Stimulated activated CD4-positive, alpha-beta T cell treated with anti-CD3 and anti-CD28 coated beads, Interleukin-2, amount 100 ng/mL, for 48 hours (primary cell): ENCODE data around the gene WNT4.

Source experiments
- DNase-seq, 2 donors: peaks; one replicate each; pipeline ENCODE4 v3.0.0-alpha.2; 2020

Gene WNT4

GRCh38 chr1:22143065-22144033 is at the start of gene WNT4:
Gene WNT4 (minus strand): TSS chr1:22143097. CDS start chr1:22142922, 175 bp downstream.
- DNase-seq, result no peak

DNA sequence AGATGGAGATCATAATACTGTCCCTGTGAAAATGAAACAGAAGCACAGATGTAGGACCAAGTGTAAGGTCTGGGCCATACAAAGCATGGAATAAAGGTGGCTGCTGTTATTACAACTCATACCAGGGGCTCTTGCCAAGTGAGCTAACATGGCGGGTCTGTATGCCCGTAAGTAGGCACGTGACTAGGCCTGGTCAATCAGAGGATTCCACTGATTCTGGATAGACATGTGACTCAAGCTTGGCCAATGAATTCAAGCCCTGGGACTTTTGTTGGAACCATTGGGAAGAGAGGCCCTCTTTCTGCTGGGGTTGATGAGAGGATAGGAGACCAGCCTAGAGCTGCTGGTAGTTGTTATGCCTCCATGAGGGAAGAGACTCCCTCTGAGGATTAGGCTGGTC is 47.8 kb upstream of the WNT4 start:
- no peak for DNase-seq

DNA sequence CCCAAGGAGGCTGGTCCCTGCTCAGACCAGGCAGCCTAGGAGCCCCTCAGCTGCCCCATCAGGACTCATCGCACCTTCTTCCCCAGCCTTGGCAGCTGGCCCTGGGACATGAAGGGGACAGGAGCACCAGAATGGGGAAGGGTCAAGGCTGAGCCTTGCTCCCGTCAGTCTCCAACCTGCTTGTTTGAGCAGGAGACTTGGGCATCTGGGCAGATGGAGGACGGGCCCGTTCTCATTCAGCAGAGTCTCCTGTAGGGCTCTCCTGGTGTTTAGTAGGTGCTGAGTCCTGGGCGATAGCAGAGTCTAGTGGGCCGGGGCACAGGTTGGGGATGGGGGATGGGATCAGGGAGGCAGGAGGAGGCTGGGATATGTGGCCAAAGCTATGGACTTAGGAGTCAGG is 47.4 kb upstream of the WNT4 start:
- DNase-seq, result no peak

- no peak for DNase-seq
These were observed 46.7 kb upstream of the WNT4 start for GRCh38 chr1:22189619-22190018.

DNA sequence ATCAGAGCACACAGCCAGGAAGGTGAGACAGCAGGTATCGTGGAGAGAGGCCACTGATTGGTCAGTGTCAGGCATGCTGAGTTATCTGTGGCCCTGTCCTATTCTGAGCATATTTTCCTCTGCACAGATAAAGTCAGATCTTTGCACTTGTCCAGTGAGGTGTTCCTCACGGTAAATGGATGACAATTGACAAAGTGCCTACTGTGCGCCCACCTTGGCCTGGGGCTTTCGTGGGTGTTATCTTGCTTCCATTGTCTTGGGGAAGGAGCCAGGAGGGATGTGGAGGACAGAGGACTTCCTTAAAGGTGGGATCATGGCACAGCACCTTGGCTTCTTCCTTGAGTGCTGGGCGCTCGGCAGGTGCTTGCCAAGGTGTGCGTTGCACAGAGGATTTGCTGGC is 46.0 kb upstream of the WNT4 start:
- DNase-seq, result no peak

- DNase-seq, result no peak
These were observed 45.5 kb upstream of the WNT4 start for GRCh38 chr1:22188436-22188835.

DNA sequence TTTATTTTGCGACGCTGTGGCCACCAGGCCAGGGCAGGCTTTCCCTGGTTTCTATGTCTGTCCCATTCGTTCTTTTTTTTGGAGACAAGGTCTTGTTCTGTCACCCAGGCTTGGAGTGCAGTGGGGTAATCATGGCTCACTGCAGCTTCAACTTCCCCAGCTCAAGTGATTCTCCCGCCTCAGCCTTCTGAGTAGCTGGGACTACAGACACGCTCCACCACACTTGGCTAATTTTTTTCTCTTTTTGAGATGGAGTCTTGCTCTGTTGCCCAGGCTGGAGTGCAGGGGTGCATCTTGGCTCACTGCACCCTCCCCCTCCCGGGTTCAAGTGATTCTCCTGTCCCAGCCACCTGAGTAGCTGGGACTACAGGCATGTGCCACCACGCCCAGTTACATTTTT is 43.4 kb upstream of the WNT4 start:
- DNase-seq, result no peak

- no peak for DNase-seq
These were observed 42.2 kb upstream of the WNT4 start for GRCh38 chr1:22184892-22185612.

GRCh38 chr1:22184454-22184853 is 41.6 kb upstream of the WNT4 start:
- no peak for DNase-seq

GRCh38 chr1:22182715-22183114 is 39.8 kb upstream of the WNT4 start:
- no peak for DNase-seq

- DNase-seq, result no peak
These were observed 36.4 kb upstream of the WNT4 start for GRCh38 chr1:22179197-22179803.

- DNase-seq, result no peak
These were observed 34.6 kb upstream of the WNT4 start for GRCh38 chr1:22177354-22178003.

DNA sequence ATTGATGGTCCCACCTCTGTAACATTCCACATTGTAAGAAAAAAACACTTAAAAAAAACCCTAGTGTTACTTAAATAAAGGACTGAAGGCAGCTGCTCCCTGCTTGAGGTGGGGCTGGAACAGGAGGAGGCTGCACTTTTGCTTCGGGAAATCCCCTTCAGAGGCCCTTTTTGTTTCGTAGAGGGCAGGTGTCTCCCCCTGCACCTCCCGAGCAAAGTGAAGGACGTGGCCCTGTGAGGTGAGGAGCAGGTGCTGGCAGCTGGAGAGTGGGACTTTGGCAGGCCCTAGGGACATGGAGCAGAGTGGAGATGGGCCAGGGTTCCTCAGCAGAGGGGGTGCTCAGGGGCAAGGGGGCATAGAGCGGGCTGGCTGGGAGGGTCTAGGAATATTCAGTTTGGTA is 33.4 kb upstream of the WNT4 start:
- DNase-seq, result peak in 1 of 2 donors; percentile 15

- DNase-seq, result no peak
These were observed 31.7 kb upstream of the WNT4 start for GRCh38 chr1:22174446-22175220.

DNA sequence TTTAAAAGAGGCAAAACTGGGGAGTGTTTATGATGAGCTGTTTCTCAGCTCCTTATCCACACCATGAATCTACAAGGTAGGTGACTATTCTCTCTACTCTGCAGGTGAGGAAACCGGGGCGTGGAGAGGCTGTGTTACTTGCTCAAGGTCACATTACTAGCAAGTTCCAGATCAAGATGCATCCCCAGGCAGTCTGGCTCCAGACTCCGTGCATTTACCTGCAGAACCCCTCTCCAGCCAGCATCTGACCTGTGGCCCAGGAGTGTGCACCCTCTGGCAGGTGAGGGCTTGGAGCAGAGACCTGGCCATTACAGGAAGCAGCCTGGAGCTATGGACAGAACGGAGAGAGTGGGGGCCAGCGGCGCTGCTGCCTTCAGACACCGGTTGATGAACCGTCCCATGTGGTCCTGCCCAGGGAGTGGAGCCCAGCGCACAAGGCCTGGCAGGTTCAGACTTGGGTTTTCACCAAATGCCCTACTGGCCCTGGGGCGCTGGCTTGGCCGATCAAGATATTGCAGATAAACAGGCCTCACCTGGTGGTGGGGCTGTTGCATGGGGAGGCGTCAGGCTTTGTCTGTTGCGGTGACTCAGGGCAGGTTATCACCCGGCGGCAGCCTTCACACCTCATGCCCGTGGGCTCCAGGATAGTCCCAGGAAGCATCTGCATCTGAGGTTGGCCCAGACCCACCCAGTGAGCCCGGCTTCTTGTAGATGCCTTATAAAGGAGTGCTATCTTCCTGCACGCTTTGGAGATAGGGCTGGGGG is 29.2 kb upstream of the WNT4 start:
- DNase-seq, result no peak

DNA sequence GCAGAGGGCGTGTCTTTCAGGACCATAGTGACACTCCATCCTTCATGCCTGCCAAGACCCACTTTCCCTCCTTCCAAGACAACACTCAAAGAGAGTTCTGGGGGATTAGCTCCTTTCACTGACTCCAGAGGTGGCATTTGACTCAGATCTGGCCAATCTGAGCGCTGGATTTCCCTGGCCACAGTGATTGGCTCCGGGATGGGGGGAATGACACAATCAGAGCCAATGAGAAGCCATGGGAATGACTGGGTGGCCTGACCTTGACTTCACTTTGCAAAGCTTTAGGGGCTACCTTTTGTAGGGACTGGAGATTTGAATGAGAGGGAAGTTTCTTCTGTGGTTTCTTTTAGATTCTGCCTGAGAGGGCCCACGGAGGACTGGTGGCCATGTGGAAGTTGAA is 26.9 kb upstream of the WNT4 start:
- no peak for DNase-seq

GRCh38 chr1:22168412-22168973 is 25.6 kb upstream of the WNT4 start:
- DNase-seq, result no peak

DNA sequence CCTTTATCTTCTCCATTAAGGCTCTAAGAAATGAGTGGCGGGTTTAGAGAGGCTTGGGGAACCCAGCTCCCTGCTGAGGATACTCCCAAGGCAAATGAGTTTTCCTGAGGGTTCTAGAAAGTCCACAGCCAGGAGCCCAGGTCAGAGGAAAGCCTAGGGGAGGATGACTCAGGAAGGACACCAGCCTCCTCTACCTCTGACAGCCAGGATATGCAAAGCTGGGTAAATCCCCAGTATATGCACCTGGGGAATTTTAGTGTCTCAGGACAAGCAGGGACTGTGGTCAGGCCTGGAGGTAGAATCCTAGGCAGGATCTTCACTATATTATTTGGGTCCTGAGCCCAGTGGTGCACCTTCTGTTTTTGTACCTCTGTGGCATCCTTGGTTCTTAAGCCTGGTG is 23.5 kb upstream of the WNT4 start:
- no peak for DNase-seq

DNA sequence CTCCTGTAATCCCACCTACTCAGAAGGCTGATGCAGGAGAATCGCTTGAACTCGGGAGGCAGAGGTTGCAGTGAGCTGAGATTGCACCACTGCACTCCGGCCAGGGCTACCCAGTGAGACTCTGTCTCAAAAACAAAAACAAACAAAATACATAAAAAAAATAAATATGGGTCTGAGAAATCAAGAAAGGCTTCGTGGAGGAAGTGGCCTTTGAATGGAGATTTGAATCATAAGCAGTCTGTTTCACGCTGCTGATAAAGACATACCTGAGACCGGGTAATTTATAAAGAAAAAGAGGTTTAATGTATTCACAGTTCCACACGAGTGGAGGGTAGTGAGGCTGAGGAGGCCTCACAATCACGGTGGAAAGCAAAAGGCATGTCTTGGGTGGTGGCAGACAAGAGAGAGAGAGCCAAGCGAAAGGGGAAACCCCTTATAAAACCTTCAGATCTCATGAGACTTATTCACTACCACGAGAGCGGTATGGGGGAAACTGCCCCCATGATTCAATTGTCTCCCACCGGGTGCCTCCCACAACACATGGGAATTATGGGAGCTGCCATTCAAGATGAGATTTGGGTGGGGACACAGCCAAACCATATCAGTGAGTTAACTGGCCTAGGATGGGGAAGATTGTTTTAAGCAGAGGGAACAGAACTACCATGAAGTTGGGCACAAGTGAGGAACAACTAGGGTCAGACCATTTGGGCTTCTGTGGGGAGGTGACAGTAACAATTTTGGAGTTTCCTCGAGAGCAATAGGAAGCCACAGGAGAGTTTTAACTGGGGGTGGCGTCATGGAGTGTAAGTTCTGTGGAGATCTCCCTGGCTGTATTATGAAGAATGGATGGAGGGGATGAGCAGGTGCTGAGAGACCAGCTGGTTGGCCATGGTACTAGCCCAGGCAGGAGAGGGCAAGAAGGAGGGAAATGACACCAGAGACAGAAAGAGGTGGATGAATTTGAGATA is 22.2 kb upstream of the WNT4 start:
- no peak for DNase-seq

GRCh38 chr1:22163564-22163963 is 20.7 kb upstream of the WNT4 start:
- no peak for DNase-seq
